Measurements from ENCODE around the gene DUSP19. TPM values are rescaled to one million over a fixed set of nuclear protein-coding genes. Genes with fewer than 3 reads are reported as not detected.

Gene DUSP19
- total RNA-seq, 4 donors from 2014 or later, result 1.6 to 2.7 (median 1.8) TPM; not detected in 1

DNA sequence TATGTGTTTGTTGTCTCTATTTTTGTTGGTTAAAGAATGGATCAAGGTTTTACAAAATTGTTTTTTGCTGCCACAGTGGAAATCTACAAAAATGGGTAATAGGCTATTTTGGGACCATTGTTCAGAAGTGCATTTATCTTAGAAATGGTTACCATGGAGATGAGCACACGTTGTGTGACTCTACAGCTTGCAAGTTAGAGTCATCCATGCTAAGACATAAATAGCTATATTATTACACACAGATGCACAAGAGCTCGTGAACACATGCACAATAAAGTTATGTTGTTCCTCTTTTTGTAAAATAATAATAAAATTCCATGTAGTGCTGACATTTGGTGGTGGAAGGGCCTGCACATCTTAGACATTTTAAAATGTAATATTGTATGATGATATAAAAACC is 15.5 kb upstream of the DUSP19 start:
- WGBS, 2 donors (ENCODE audit: low coverage in 1 of 2), result 16 to 31% methylated on average over 2 of the region's 2 CpGs
- Histone ChIP-seq H3K4me3 (no peak overlapping the region), H3K27ac (no peak overlapping the region), H3K9me3 (no peaks in the 10 kb centered on the region), H3K4me1 (no peaks in the 10 kb centered on the region), H3K36me3 (no peaks in the 10 kb centered on the region), H3K27me3 (no peaks in the 10 kb centered on the region)
- no peak for DNase-seq
- intact Hi-C loops (cut with DNase I; ENCODE audit: low total_unique reads), result no loop called here
- in situ Hi-C loops (cut with MboI; ENCODE audit: low pct_ligation_motif_present in 1 of 4, low pct_unique_long_range_greater_than_20kb in 1 of 4, low sequenced_read_pairs in 3 of 4), result no loop called here
- no peak for TF ChIP-seq POLR2AphosphoS5 (IDR thresholded peaks at IDR 0.05)
- TF ChIP-seq EP300 (IDR thresholded peaks at IDR 0.05; ENCODE audit: low read depth), result no peak
- no peak for TF ChIP-seq POLR2A (IDR thresholded peaks at IDR 0.05)
- TF ChIP-seq CTCF (IDR thresholded peaks at IDR 0.05), result no peak

GRCh38 chr2:183068561-183068960 is 10.0 kb upstream of the DUSP19 start:
- Histone ChIP-seq H3K27ac (no peak overlapping the region), H3K27me3 (no peaks in the 10 kb centered on the region), H3K4me3 (no peak overlapping the region), H3K9me3 (no peaks in the 10 kb centered on the region), H3K36me3 (no peaks in the 10 kb centered on the region), H3K4me1 (no peaks in the 10 kb centered on the region)
- in situ Hi-C loops (cut with MboI; ENCODE audit: low pct_ligation_motif_present in 1 of 4, low pct_unique_long_range_greater_than_20kb in 1 of 4, low sequenced_read_pairs in 3 of 4) (no loop called here), intact Hi-C loops (cut with DNase I; ENCODE audit: low total_unique reads) (no loop called here)
- TF ChIP-seq CTCF (IDR thresholded peaks at IDR 0.05) (no peak), POLR2AphosphoS5 (IDR thresholded peaks at IDR 0.05) (no peak), EP300 (IDR thresholded peaks at IDR 0.05; ENCODE audit: low read depth) (no peak), POLR2A (IDR thresholded peaks at IDR 0.05) (no peak)
- 58 to 63% methylated on average over 1 to 3 of the region's 3 CpGs for WGBS, 2 donors (ENCODE audit: low coverage in 1 of 2)
- DNase-seq, result no peak

- no peak for DNase-seq
- in situ Hi-C loops (cut with MboI; ENCODE audit: low pct_ligation_motif_present in 1 of 4, low pct_unique_long_range_greater_than_20kb in 1 of 4, low sequenced_read_pairs in 3 of 4) (no loop called here), intact Hi-C loops (cut with DNase I; ENCODE audit: low total_unique reads) (no loop called here)
- Histone ChIP-seq H3K27ac (no peak overlapping the region), H3K4me3 (no peak overlapping the region), H3K4me1 (no peaks in the 10 kb centered on the region), H3K9me3 (no peaks in the 10 kb centered on the region), H3K36me3 (no peaks in the 10 kb centered on the region), H3K27me3 (no peaks in the 10 kb centered on the region)
- TF ChIP-seq POLR2AphosphoS5 (IDR thresholded peaks at IDR 0.05) (no peak), EP300 (IDR thresholded peaks at IDR 0.05; ENCODE audit: low read depth) (no peak)
- WGBS, 2 donors (ENCODE audit: low coverage in 1 of 2), result 80% methylated on average over 2 of the region's 2 CpGs; no CpG with 5 or more reads in 1 of the 2 donors
Measured at GRCh38 chr2:183069174-183069573, 9.4 kb upstream of the DUSP19 start.

DNA sequence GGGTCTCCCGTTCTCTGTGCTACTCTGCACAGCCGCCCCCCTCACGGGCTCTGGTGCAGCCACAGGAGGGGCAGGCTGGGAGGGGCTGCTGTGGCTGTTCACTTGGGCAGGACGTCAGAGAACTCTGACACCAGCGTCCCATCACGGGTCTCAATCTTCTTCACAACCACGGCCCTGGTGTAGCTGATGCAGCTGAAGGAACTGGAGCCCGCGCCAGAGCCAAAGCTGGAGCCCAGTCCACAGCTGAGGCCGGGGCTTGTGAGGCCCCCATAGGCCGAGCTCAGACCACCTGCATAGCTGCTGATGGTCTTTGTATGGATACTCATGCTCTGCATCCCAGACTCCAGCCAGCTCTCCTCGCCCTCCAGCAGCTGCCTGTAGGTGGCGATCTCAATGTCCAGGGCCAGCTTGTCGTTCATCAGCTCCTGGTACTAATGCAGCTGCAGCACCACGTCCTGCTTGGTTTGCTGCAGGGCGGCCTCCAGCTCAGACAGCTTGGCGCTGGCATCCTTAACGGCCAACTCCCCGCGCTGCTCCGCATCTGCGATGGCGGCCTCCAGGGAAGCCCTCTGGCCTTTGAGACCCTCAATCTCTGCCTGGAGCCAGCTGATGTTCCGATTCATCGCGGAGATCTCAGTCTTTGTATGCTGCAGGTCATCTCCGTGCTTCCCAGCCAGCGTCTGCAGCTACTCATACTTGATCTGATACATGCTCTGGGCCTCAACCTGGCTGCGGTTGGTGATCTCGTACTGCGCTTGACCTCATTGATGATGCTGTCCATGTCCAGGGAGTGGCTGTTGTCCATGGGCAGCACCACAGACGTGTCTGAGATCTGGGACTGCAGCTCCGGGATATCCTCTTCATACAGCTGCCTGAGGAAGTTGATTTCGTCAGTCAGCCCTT is 7.4 kb upstream of the DUSP19 start:
- H3K4me3 ChIP-seq, result no peak overlapping the region
- in situ Hi-C loops (cut with MboI; ENCODE audit: low pct_ligation_motif_present in 1 of 4, low pct_unique_long_range_greater_than_20kb in 1 of 4, low sequenced_read_pairs in 3 of 4) (no loop called here), intact Hi-C loops (cut with DNase I; ENCODE audit: low total_unique reads) (no loop called here)
- no peaks in the 10 kb centered on the region for H3K27me3 ChIP-seq
- H3K36me3 ChIP-seq, result no peaks in the 10 kb centered on the region
- peak; percentile 36 for DNase-seq
- H3K4me1 ChIP-seq, result no peaks in the 10 kb centered on the region
- no peak for TF ChIP-seq EP300 (IDR thresholded peaks at IDR 0.05; ENCODE audit: low read depth)
- peak in 3 of 5 experiments; percentile 19 to 43 (median 39) for TF ChIP-seq CTCF (IDR thresholded peaks at IDR 0.05)
- H3K9me3 ChIP-seq, result no peaks in the 10 kb centered on the region
- H3K27ac ChIP-seq, result no peak overlapping the region
- 81% methylated on average over 34 of the region's 34 CpGs; no CpG with 5 or more reads in 1 of the 2 donors for WGBS, 2 donors (ENCODE audit: low coverage in 1 of 2)
